Stimulated activated CD4-positive, alpha-beta T cell treated with anti-CD3 and anti-CD28 coated beads, Interleukin-4, amount 100 ng/mL, for 24 hours (primary cell): ENCODE results near the gene PEX14.

Experiments used
- DNase-seq: peaks from one replicate; pipeline ENCODE4 v3.0.0-alpha.2; 2020

PEX14 gene

GRCh38 chr1:10549904-10550664 is 75.3 kb downstream of the PEX14 start:
- DNase-seq = no peak

DNA sequence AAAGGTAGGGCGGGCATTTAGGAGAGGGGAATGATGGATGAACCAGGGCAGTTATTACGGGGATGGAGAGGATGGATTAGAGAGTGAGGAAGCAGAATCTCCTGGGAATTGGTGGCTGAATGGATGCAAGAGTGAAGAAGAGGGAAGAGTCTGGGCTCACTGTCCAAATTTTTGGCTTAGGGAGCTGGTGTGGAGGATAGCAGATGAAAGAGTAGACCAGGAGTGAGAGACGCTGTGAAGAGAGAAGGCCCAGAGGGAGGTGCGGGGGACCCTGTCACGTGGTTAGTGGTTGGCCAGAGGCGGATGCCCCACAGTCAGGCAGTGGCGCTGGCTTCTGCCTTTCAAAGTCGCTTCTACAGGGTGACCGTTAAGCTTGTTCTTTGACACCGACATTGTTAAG is 78.4 kb downstream of the PEX14 start:
- DNase-seq = no peak

DNA sequence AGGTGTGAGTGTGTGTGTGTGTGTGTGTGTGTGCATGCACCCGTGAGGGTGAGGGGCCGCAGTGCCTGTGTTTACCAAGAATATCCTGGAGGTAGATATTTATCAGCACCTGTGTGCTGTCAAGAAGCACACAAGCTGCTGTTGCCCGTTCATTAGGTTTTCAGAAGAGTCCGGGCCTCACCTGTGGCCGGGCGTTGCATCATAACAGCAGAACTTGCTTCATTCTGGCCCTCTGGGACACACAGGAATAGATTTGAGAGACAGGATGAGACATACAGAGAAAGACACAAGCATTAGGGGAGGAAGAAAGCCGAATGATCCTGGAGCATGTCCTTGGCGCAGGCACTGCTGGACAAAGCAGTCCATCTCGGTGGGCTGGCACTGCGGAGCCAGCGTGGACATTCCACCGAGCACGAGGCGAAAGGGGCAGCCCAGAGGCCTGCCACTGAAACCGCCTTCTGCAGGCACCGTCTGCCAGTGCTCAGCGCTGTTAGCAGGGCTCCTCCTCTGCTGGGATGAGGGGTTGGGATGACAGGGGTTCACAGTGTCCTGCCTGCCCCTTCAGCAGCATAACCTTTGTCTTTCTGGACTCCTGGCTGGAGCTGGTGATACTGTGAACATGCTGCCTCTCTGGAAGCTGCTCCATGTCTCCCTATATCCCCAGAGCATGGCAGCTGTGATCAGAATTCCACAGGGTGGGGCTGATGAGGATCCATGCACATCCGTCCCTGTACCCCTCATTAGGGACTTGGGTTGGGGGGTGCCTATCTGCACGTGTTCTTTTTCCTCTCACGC is 81.1 kb downstream of the PEX14 start:
- DNase-seq = no peak

DNA sequence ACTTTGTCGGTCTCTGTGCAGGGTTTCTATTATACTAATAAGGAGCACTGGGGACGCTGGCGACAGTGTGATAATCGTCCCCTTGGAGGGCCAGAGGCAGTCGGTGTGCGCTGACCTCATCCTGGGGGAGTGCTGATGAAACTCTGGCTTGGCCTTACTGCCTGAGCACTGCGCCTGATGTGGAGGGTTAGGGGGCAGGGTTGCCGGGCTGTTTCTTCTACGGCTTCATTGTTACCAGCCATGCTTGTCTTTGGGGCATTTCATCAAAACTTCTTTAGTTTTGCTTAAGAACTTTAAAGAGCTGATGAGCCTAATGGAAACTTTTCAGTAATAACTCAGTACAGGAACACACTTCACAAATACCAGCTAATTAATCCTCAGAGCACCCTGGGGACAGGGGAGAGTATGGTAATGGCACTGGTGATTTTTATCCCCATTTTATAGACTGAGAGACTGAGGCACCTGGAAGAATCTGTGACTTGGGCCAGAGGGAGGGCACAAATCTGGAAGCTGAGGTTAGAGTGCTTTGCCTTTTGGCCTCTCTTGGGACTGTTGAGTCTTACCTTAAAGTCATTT is 81.8 kb downstream of the PEX14 start:
- DNase-seq = no peak

DNA sequence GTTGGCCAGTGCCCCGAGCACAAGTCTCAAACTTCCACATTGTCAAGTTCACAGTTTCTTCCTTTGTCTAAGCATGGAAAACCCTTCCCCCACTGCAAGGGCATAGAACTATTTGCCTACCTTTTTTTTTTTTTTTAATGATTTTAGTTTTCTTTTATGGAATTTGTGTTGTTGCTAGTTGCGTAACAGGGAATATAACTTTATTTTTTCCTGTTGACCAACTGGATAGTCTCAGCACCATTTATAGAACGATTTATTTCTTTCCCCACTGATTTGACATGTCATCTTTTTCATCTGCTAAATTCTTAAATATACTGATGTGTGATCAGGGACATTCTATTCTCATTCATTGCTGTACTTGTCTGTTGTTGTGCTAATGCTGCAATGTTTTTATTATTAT is 83.0 kb downstream of the PEX14 start:
- DNase-seq = no peak

DNA sequence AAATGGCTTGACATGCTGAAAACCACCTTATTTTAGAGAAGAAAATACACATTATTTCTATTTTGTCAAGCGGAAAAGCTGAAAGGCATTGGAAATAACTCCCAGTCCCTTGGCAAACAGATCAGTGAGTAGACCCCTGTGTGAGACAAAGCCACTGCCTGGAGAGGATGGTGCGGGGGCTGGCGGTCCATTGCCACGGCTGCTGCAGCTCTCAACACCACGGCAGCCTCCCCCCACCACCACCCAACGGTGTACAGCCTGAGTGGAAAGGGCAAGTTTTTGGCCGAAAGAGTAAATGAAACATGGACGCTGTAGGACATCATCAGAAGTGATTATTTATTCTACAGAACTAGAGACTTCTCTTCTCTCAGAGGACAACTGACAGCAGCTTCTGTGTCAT is 84.6 kb downstream of the PEX14 start:
- no peak for DNase-seq

DNA sequence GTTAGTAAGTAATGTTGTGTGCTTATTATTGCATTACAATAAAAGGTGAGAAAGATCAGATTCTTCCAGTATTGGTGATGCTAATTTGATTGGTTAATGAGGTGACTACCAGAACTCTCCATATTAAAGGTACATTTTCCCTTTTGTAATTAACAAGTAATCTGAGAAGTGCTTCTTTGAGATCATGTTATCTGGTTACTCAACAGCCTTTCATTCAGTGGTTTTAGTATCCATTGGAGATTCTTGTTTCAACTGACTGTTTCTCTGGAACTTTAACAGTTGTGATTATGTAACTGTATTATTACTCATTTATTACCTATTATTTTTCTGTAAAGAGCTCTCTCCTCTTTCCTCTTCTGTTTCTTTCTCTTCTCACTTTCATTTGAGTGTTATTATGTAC is 86.7 kb downstream of the PEX14 start:
- DNase-seq = no peak

DNA sequence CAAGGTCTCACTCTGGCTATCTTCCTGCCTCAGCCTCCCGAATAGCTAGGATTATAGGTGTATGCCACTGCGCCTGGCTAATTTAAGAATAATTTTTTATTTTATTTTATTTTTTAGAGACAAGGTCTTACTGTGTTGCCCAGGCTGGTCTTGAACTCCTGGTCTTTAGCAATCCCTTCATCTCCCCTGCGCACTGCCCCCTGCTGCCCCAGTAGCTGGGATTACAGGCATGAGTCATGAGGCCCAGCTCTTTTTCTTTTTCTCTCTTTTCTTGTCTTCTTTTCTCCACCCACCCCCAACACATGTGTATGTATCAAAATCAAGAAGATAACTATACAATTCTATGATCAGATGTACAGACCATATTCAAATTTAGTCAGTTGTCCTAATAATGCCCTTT is 87.2 kb downstream of the PEX14 start:
- no peak for DNase-seq

- DNase-seq = no peak
These were observed 89.3 kb downstream of the PEX14 start for GRCh38 chr1:10564063-10564462.

DNA sequence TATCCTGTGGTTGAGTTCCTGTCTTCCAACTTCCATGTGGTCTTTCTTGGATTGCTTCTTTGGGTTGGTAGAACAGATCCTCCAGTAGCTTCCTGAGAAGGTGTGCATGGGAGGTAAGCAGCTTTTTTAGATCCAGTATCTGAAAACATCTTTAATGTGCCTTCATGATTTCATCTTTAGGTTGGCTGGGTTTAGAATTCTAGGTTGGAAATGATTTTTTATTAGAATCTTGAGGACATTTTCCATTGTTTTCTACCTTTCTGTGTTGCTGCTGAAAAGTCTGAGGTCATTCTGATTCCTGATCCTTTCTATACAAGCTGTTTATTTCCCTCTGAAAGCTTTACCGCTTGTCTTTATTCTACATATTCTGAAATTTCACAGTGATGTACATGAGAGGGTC is 94.8 kb downstream of the PEX14 start:
- no peak for DNase-seq

DNA sequence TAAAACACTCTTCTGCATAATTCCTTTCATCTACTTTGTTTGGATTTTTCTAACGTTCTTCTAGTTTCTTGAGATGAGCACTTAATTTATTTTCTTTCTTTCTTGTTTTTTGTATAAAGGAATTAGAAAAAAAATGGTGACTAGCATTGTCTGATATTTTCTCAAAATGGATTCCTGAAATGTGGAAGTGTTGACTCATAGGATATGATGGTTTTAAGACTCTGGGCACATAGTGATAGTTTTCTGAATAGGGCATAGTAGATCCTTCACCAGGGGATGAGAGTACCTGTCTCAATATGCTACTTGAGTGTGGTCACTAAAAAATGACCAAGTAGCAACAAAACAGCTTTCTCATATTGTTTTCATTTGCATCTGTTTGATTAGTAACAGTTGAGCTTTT is 100.9 kb downstream of the PEX14 start:
- DNase-seq = no peak

- DNase-seq = no peak
These were observed 103.3 kb downstream of the PEX14 start for GRCh38 chr1:10578070-10578469.

DNA sequence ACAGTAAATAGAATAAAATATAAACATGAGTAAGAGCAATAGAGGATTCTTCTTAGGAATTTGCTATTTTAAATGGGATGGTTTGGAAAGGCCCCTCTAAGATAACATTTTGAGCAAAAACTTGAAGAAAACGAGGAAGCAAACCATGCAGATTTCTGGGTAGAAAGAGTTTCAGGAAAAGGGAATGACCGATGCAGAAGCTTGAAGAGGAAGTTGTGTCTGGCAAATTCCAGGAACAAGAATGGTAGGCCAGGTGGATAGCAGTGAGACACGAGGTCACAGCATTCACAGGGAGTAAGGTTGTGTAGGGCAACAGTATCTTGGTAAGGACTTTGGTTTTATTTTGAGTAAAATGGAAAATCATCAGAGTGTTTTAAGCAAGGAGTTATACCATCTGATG is 108.9 kb downstream of the PEX14 start:
- DNase-seq = no peak

- no peak for DNase-seq
These were observed 110.5 kb downstream of the PEX14 start for GRCh38 chr1:10585242-10585641.

- DNase-seq = no peak
These were observed 111.4 kb downstream of the PEX14 start for GRCh38 chr1:10586125-10586524.

- no peak for DNase-seq
These were observed 113.9 kb downstream of the PEX14 start for GRCh38 chr1:10588640-10589039.

GRCh38 chr1:10589074-10589473 is 114.3 kb downstream of the PEX14 start:
- no peak for DNase-seq

DNA sequence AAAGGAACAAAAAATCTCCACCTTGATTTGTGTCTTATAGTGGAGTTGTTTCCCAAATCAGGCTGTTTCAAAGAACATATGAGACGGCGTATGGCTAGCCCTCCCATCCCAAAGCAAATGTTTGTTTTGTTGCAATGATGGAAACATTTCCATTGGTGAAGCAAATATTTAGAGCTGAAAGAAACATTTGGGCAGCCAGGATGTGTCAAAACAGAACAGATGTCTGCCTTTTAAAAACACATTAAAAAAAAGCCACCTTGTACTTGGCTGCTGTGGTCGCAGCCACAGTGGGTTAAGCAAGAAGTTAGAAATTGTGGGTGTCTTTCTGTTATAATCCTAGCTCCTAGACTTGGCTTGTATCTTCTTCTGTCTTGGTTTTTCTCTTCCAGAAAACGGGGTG is 116.3 kb downstream of the PEX14 start:
- DNase-seq = no peak

DNA sequence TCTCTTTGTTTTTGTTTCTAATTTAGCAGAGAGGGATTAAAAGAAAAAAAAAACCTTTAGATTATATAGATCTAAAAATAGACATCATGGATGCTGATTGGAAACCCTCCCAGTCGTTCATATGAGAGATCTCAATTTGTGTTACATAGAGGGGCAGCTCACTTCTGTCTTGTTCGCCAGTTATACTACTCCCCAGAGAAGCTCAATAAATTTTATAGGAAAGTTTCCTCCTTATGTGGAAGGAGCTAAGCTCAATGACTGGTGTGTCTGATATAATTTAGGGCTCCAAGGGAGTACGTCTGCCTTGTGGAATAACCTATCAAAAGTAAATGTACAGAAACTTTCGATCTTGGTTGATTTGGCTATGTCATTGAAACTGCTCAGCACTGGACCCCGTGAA is 117.6 kb downstream of the PEX14 start:
- DNase-seq = no peak

GRCh38 chr1:10593750-10594149 is 119.0 kb downstream of the PEX14 start:
- DNase-seq = no peak

DNA sequence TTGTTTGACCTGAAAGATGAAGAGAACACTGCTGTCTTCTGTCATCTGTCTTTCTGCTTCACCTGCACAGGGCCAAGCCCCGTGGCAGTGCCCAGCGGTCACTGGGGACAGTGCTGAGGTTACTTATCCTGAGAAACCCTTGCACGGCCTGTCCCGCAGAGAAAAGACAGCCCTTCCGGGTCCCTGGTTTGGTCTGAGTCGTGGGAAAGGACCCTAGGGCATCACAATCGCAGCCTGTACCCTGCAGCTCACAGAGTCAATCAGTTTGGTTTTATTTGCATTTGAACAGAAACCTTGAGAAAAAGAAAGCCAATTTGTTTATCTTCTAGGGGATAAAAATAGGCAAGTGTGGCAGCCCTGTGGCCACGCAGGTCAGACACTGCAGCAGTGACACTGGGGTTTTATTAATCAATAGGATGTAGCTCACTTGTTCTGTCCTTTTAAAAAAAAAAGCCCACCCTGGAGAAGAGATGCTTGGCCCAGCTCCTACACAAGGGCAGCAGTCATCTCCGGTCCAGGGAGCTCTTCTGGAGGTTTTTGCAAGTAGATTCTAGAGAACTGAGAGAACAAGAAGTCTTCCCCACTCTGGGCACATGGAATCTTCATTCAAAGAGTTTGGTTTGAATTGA is 120.0 kb downstream of the PEX14 start:
- DNase-seq = no peak

- DNase-seq = no peak
These were observed 122.0 kb downstream of the PEX14 start for GRCh38 chr1:10596780-10597179.

DNA sequence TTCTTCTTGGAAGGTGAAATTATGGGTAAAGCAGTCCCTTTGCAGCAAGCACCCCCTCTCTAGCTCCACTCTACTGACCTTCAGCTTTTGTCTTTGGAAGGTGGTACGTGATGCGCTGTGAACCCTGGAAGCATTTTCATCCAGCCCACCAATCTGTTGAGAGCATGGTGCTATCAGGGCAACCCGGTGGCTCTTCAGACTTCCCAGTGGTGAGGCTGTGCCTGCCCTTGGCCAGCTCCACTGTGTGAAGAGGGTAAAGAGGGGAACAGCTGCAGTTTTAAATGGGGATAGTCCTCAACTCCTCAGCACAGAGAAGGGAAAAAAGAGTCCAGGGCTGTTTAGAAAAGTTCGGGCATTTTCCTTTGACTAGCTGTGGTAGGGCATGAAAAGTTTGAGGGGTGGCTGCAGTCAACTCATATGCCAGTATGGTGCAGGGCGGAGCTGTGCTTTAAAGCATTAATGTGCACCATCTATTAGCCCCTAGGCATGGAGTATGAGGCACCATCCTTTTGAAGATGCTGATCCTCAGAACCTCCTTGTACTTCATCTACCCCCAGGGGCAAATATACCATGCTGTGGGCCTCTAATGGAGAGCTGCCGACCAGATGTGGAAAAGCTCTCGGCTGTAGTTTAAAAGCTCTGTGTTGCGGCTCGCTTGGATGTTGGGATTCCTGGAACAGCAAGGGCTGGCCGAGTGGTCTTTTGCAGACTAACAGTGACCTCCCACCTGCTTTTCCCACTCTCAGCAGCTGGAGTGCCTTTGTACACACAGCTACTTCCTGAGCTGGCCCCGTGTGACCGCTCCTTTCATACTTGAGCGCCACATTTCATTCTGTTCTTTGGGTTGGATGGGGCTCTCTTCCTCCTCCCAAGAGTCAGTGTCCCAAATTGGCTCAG is 123.0 kb downstream of the PEX14 start:
- DNase-seq = no peak
